Right lobe of liver (tissue), 6 donors: Measurements from ENCODE around the gene ZBTB9. TPM values are rescaled to one million over a fixed set of nuclear protein-coding genes. Genes with fewer than 3 reads are reported as not detected.
A peak's percentile ranks its signal among the peaks of the same experiment; 100 is the strongest.

ENCODE experiments used
- ATAC-seq, 4 donors: fragments of 200-7000 bp; cut with Tn5 transposase; one replicate each; pipeline ENCODE4 v1.9.1; 2020; ENCODE audit warnings: mild to moderate bottlenecking in 4 of 4, moderate library complexity in 4 of 4
- DNase-seq, 3 donors: peaks; one replicate each; pipeline ENCODE4 v3.0.0-alpha.2; 2020
- H3K27ac ChIP-seq, 3 donors: fragments of 200-600 bp; one replicate each; pipeline ENCODE4 v1.8.0; 2022
- H3K27me3 ChIP-seq, 2 donors: fragments of 200-600 bp; one replicate each; pipeline ENCODE4 v1.8.0; 2022
- H3K36me3 ChIP-seq, 4 donors: fragments of 200-600 bp; sonication (generic) in 1 of 4; one replicate each; pipeline versions ENCODE4 v1.5.1 to v1.8.0; 2017 to 2022; ENCODE audit warnings: control low read depth in 1 of 4
- H3K4me1 ChIP-seq, 4 donors: fragments of 200-600 bp; sonication (generic) in 1 of 4; one replicate each; pipeline versions ENCODE4 v1.5.1 to v1.8.0; 2017 to 2022; ENCODE audit warnings: control low read depth in 1 of 4
- H3K4me3 ChIP-seq, 3 donors: fragments of 200-600 bp; one replicate each; pipeline ENCODE4 v1.8.0; 2022
- H3K9me3 ChIP-seq, 4 donors: fragments of 200-600 bp; sonication (generic) in 1 of 4; one replicate each; pipeline versions ENCODE4 v1.5.1 to v1.8.0; 2017 to 2022; ENCODE audit warnings: control low read depth in 1 of 4
- POLR2A ChIP-seq: fragments of 450-650 bp; IDR thresholded peaks from one replicate; pipeline ENCODE4 v1.6.1; 2017; ENCODE audit warnings: antibody characterized with exemption, mild to moderate bottlenecking
- WGBS: methylation state at CpG from one replicate; pipeline ENCODE4 v1.1.6; 2018; ENCODE audit warnings: low coverage, low lambda C conversion rate; ENCODE audit not compliant: insufficient coverage; ENCODE audit errors: missing lambda C conversion rate; 5-methylcytosine and 5-hydroxymethylcytosine counted together
- intact Hi-C, 2 donors: fragments of 100-400 bp; cut with DNase I; formaldehyde crosslinking; loops; one replicate each; pipeline versions ENCODE4 v1.11.2 to v1.14.1; 2022
- total RNA-seq, 6 experiments: library from RNA; depleted of rRNA in 2 of 6; stranded (reverse); fragments of >200 nt in 2 of 6; fragmentation: NEBNext Ultra II Directional in 3 of 6; extraction: Animal tissue kit (Norgen Biotek cat#: 25700) in 3 of 6; gene quantifications; one replicate each; pipeline versions ENCODE4 v1.1.0 to v1.2.4, GENCODE V29; 2016 to 2023
- TF ChIP-seq, protein P1 (sequence below), 4 donors: fragments of 200-600 bp in 3 of 4; fragments of 450-650 bp in 1 of 4; IDR thresholded peaks; one replicate each; pipeline versions ENCODE4 v1.5.1 to v1.8.0; 2016 to 2022; ENCODE audit warnings: antibody characterized with exemption in 4 of 4, mild to moderate bottlenecking in 2 of 4
- donor health status: DM: no; HTN: yes; CAD: no.
- donor health status: DM: no; HTN: no; CAD: no.
- donor health status: DM: no; HTN: no; CAD: no.
- donor health status: DM: no; HTN: yes; CAD: no.
- donor health status: DM: no; HTN: yes; CAD: no.

Gene ZBTB9
- total RNA-seq, 6 experiments from 2014 or later = 2.5 to 3.8 (median 2.9) TPM

DNA sequence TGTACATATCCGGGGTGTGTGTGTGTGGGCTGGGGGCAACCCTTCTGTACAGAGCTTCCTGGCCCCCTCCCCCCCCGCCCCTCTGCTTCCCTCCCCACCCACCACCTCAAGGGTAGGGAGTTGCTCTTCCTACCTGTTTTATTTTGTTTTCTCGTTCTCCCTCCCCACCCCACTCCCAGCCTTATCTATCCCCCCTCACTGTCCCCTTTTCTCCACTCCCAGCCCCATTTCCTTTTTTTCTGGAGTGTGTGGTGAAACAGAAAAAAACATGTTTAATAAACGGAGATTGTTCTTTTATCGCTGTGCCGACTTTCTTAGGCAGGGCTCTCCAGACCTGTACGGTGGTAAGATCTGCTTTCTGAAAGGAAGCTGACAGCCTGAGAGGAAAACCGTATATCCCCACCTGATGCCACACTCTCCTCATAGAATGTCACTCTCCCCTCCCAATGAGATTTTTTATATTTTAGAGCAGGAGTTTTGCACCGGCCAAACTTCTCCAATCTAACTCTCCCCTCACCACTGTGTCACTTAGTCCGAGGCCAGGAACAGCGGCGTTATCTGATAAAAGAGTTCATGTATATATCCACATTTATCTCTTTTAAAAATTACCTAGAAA, 875 bp upstream of the ZBTB9 start:
- no peak for DNase-seq
- Histone ChIP-seq H3K4me1 (peaks cover 0 to 5% (median 0%) of the 10 kb centered on the region in 4 donors), H3K27ac (peak overlapping the region in 2 of 3 donors; percentile 25 to 58), H3K36me3 (no peaks in the 10 kb centered on the region), H3K9me3 (no peaks in the 10 kb centered on the region), H3K27me3 (no peaks in the 10 kb centered on the region), H3K4me3 (peak overlapping the region; percentile 79 to 93 (median 90))
- no peak for ATAC-seq
- intact Hi-C loops = no loop called here
- WGBS = 7% methylated on average over 12 of the region's 12 CpGs
- no peak for TF ChIP-seq POLR2A
- TF ChIP-seq, protein P1, sequence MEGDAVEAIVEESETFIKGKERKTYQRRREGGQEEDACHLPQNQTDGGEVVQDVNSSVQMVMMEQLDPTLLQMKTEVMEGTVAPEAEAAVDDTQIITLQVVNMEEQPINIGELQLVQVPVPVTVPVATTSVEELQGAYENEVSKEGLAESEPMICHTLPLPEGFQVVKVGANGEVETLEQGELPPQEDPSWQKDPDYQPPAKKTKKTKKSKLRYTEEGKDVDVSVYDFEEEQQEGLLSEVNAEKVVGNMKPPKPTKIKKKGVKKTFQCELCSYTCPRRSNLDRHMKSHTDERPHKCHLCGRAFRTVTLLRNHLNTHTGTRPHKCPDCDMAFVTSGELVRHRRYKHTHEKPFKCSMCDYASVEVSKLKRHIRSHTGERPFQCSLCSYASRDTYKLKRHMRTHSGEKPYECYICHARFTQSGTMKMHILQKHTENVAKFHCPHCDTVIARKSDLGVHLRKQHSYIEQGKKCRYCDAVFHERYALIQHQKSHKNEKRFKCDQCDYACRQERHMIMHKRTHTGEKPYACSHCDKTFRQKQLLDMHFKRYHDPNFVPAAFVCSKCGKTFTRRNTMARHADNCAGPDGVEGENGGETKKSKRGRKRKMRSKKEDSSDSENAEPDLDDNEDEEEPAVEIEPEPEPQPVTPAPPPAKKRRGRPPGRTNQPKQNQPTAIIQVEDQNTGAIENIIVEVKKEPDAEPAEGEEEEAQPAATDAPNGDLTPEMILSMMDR (IDR thresholded peaks at IDR 0.05) = no peak

- TF ChIP-seq POLR2A = no peak
- TF ChIP-seq, protein P1 (IDR thresholded peaks at IDR 0.05) = no peak
Measured at GRCh38 chr6:33455051-33455450, 675 bp downstream of the ZBTB9 start.

DNA sequence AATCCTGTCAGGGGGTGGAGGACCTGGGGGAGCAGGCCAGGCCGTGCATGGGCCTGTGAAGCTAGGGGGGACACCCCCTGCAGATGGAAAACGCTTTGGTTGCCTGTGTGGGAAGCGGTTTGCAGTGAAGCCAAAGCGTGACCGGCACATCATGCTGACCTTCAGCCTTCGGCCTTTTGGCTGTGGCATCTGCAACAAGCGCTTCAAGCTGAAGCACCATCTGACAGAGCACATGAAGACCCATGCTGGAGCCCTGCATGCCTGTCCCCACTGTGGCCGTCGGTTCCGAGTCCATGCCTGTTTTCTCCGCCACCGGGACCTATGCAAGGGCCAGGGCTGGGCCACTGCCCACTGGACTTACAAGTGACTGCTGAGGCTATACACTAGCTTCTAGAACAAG, 1.8 kb downstream of the ZBTB9 start:
- TF ChIP-seq POLR2A = no peak
- TF ChIP-seq, protein P1 (IDR thresholded peaks at IDR 0.05) = no peak
- Histone ChIP-seq H3K4me3 (no peak overlapping the region), H3K9me3 (no peaks in the 10 kb centered on the region), H3K27me3 (no peaks in the 10 kb centered on the region), H3K4me1 (peaks cover 0 to 5% (median 0%) of the 10 kb centered on the region in 4 donors), H3K27ac (no peak overlapping the region), H3K36me3 (no peaks in the 10 kb centered on the region)
- 87% methylated on average over 3 of the region's 12 CpGs for WGBS
- intact Hi-C loops = no loop called here
- ATAC-seq (no peak), DNase-seq (no peak)

More at GRCh38 chr6:33455051-33455450, 675 bp downstream of the ZBTB9 start:
- no peaks in the 10 kb centered on the region for H3K27me3 ChIP-seq
- WGBS = 44% methylated on average over 13 of the region's 16 CpGs
- peaks cover 0 to 5% (median 0%) of the 10 kb centered on the region in 4 donors for H3K4me1 ChIP-seq
- no peak overlapping the region for H3K27ac ChIP-seq
- intact Hi-C loops = no loop called here
- no peaks in the 10 kb centered on the region for H3K9me3 ChIP-seq
- H3K36me3 ChIP-seq = no peaks in the 10 kb centered on the region
- no peak for ATAC-seq
- no peak for DNase-seq
- peak overlapping the region; percentile 79 to 93 (median 90) for H3K4me3 ChIP-seq

DNA sequence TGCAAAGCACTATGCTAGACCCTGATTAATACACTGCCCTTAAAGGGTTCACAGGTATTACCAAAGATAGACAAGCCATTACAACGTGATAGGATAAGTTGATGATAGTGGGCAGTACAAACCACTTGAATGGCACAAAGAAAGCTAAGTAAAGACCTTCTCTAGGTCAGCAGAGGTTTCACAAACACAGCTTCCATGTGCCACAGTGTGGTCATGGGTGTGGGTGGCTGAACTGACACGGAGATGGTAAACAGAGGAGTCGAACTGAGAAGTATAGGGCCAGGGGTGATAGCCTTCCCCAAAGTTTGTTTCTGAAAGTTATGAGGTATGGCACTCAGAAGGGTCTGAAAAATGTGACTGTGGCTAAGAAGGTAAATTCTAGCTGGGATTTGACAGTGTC, 4.3 kb downstream of the ZBTB9 start:
- Histone ChIP-seq H3K27ac (no peak overlapping the region), H3K36me3 (no peaks in the 10 kb centered on the region), H3K27me3 (no peaks in the 10 kb centered on the region), H3K4me1 (peaks cover 0 to 5% (median 0%) of the 10 kb centered on the region in 4 donors), H3K9me3 (no peaks in the 10 kb centered on the region), H3K4me3 (no peak overlapping the region)
- no peak for TF ChIP-seq POLR2A
- TF ChIP-seq, protein P1 (IDR thresholded peaks at IDR 0.05) = no peak
- 49% methylated on average over 3 of the region's 3 CpGs for WGBS
- no peak for ATAC-seq
- no peak for DNase-seq
- intact Hi-C loops = no loop called here
